Glomerular visceral epithelial cell (primary cell): Measurements from ENCODE around the gene EP400.
"Not testable (repeated sequence)": the region's sequence is repeated elsewhere in the genome, so short reads cannot be mapped to it uniquely, and the experiment has no call there.

Source experiments
- DNase-seq: peaks from one replicate; pipeline ENCODE4 v3.0.0-alpha.2; 2016; ENCODE audit errors: extremely low spot score

The EP400 gene

GRCh38 chr12:132085291-132085635 lies 135.5 kb downstream of the EP400 start:
- no peak for DNase-seq

- no peak for DNase-seq
Observed at GRCh38 chr12:132089407-132089910, 139.7 kb downstream of the EP400 start.

DNA sequence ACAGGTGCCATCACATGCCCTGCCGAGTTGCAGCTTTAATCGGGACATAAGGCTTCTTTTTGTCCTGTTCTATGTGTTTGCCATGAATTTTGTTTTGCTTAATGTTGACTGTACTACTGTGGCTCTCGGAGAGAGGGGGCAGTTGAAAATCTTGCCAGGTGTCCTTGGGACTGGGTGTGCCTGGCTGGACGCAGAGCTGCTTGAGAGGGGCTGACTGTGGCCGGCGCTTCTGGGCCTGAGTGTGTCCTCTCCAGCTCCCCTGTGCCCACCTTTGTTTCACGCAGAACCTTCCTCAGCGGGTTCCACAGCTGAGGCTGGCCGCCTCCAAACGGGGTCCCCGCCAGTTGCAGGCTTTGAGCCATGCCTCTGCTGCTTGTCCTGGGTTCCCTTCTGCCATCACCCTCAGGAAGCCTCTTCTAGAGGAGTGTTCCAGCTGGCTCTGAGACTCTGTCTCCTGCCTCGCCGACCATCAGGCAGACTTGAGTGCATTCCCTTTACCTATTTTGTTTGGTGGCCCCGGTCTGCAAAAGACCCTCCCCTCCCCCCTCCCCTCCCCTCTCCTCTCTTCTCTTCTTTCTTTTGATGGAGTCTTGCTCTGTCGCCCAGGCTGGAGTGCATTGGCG lies 144.6 kb downstream of the EP400 start:
- DNase-seq = no peak

DNA sequence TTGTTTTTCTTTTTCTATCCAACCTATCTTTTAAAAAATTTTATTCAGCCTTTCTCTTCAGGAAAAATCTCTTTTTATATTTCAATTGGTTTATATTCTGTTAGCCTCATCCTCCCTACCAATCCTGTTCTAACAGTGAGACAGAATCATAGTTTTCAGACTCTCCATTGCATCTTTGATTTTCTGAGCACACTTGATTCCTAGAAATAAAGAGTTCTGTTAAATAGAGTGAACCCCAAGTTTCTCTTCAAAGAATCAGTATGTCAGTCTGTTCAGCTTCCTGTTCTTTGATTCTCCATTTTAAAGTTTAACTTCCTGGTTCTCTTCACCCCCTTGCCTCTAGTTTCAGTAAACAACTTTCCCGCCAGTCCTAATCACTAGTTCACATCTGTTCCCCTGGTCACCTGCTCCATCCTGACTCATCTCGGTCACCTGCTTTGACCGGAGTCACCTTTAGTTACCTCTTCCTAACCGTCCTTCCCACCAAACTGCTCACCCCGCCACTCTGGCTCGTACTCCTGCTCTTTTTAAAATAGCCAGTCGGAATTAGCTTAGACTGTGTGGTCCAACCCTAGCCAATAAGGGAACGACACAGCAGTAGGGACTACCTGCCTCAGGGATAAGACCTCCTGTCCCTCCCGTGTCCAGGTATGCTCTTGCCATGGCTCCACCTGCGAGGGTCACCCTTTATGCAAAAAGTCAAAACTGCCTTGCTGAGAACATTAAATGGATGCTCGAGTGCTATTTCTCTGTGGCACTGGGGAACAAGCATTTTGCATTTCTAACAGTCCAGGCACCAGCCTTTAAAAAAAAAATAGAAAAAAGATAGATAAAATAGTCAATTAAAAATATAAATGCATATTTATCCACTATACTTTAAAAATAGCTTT lies 146.0 kb downstream of the EP400 start:
- DNase-seq = no peak

DNA sequence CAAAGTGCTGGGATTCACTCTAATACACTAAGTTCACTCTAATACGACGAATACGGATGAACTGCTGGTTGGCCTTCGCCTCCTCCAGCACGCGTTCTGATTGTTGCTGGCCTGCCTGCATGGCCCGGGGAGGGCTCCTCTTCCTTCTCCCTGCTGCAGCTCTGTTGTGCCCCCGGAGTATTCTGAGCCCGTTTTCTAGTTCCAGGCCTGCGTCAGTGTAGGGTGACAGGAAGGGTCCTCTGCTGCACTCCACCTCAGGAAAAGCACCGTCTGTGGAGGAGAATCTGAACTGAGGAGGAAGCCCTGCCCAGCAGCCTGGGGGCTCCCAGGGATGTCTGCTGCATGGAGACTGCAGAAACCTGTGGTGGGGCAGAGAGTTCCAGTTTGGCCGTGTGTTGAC lies 150.0 kb downstream of the EP400 start:
- no peak for DNase-seq

- DNase-seq = no peak
Observed at GRCh38 chr12:132100306-132101065, 150.7 kb downstream of the EP400 start.

- DNase-seq = no peak
Observed at GRCh38 chr12:132102297-132102696, 152.6 kb downstream of the EP400 start.

DNA sequence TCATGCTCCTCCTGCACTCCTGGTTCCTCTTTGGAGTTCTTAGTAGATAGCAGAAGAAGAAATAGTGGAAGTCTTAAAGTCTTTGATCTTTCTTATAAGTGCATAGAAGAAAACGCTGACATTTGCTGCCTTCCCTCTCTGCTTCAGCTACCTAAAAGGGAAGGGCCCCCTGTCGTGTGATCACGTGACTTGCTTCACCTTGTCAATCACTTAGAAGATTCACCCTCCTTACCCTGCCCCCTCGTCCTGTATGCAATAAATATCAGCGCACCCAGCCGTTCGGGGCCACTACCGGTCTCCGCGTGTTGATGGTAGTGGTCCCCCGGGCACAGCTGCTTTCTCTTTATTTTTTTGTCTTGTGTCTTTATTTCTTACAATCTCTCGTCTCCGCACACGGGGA lies 153.3 kb downstream of the EP400 start:
- not testable (repeated sequence) for DNase-seq

- no peak for DNase-seq
Observed at GRCh38 chr12:132103542-132104308, 154.0 kb downstream of the EP400 start.

GRCh38 chr12:132105467-132105866 lies 155.7 kb downstream of the EP400 start:
- DNase-seq = no peak

DNA sequence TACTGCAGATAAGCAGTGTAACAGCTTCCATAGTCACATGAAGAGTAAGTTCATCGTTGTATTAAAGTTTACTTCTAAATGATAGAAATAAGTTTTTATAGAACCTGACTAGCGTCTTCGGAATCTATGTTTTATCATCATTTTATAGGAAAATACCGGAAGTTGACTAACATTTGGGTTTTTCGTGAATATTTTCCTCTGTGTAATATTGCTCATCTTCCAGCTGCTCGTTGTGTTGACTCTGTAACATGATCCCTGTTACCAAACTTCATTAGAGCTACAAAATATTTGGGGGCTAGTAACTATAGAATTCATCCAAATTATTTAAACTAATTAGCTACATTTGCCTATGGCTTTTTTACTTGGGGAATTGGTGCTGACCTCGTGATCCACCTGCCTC lies 157.2 kb downstream of the EP400 start:
- DNase-seq = no peak

GRCh38 chr12:132108211-132108832 lies 158.6 kb downstream of the EP400 start:
- DNase-seq = no peak

GRCh38 chr12:132109741-132110140 lies 160.0 kb downstream of the EP400 start:
- DNase-seq = no peak

- no peak for DNase-seq
Observed at GRCh38 chr12:132110677-132111076, 160.9 kb downstream of the EP400 start.

DNA sequence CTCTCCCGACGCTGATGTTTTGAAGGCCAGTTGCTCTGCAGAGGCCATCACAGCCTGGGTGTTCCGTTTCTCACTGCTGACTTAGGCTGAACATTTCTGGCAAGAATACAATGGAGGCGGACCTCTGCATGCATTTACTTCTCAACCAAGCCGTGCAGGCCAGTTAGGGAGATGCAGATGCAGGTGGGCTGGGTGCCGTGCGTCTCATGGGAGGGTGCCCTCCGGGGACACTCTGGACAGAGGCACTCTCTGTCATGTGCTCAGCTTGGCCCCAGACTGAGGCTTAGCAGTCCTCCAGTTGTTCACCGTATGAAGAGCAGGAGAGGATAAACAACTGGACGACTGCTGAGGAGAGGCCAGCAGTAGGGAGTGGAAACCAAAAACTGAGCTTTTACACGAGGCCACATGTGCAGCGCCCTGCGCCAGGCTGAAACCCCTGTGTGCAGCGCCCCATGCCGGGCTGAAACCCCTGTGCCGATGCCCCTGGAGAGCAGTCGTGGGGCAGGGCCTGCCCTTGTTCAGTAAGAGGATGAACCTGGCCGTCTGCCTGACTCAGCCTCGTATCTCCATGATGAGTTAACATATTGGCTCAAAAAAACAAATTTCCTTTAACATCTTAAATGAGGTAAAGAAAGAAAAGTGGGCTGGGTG lies 162.0 kb downstream of the EP400 start:
- no peak for DNase-seq

DNA sequence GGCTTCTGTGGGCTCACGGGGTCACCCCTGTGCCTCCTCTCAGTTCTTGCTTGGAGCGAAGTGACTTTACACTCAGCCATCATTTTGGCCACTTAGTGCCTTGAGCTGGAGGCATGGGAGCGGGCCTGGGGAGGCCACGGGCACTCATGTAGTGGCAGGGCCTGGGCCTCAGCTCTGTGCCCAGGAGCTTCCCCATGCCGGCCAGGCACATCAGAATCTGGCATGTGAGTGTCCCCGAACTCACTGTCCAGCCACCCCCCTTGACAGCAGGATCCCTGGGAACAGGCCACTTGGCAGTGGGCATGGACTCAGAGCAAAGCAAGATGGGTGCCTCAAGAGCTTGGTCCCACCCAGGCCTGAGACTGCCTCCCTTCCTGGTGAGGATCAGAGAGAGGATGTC lies 164.9 kb downstream of the EP400 start:
- DNase-seq = no peak

GRCh38 chr12:132115500-132115899 lies 165.8 kb downstream of the EP400 start:
- DNase-seq = no peak

GRCh38 chr12:132116709-132117557 lies 167.2 kb downstream of the EP400 start:
- DNase-seq = no peak

DNA sequence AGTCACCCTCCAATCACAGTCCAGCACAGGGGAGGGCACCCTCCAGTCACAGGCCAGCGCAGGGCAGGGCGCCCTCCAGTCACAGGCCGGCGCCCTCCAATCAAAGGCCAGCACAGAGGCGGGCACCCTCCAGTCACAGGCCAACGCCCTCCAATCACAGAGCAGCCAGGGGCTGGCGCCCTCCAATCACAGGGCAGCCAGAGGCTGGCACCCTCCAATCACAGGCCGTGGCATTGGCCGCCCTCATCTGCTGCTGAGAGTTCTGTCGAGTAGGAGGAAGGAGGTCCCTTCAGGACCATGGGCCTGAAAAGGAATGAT lies 167.8 kb downstream of the EP400 start:
- DNase-seq = no peak

DNA sequence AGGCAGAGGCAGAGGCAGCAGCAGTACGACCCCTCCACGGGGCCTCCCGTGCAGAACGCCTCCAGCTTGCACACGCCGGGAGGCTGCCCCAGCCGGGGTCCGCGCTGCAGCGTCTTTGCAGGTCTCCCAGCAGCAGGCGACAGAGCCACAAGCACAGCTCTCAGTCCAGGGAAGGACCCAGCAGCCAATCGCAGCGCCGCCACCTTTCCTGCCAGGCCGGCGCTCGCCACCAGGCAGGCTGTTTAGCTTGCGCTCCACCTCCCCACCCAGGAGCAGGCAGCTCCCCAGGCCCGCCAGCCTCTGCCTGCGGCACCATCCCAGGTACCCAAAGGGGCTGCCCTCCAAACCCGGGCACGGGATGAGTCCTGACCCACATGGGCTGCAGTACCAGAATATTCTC lies 169.1 kb downstream of the EP400 start:
- DNase-seq = no peak
